Nephron progenitor cell (in vitro differentiated cells): ENCODE data around the gene PAK4.

Experiments used
- DNase-seq: peaks from one replicate; pipeline ENCODE4 v3.0.0; 2021
- H3K27ac Mint-ChIP-seq: 2 replicates; pipeline ENCODE4 v1.8.0; 2021; ENCODE audit warnings: mild to moderate bottlenecking, moderate library complexity, mixed read lengths
- H3K27me3 Mint-ChIP-seq: 2 replicates; pipeline ENCODE4 v1.8.0; 2021; ENCODE audit warnings: mild to moderate bottlenecking, low read depth, mixed read lengths; ENCODE audit not compliant: poor library complexity
- H3K36me3 Mint-ChIP-seq: 2 replicates; pipeline ENCODE4 v1.8.0; 2021; ENCODE audit warnings: low read depth, mixed read lengths
- H3K4me1 Mint-ChIP-seq: 2 replicates; pipeline ENCODE4 v1.8.0; 2021; ENCODE audit warnings: mixed read lengths
- H3K4me3 Mint-ChIP-seq: 2 replicates; pipeline ENCODE4 v1.8.0; 2021; ENCODE audit warnings: mild to moderate bottlenecking, moderate library complexity, mixed read lengths
- H3K9me3 Mint-ChIP-seq: 2 replicates; pipeline ENCODE4 v1.8.0; 2021; ENCODE audit warnings: mild to moderate bottlenecking, moderate library complexity, mixed read lengths
- TF ChIP-seq, protein P1 (sequence below): fragments of 200-600 bp; sonication (generic); IDR thresholded peaks from 2 replicates; pipeline ENCODE4 v1.5.0; 2021; ENCODE audit warnings: antibody characterized with exemption

Gene PAK4

DNA sequence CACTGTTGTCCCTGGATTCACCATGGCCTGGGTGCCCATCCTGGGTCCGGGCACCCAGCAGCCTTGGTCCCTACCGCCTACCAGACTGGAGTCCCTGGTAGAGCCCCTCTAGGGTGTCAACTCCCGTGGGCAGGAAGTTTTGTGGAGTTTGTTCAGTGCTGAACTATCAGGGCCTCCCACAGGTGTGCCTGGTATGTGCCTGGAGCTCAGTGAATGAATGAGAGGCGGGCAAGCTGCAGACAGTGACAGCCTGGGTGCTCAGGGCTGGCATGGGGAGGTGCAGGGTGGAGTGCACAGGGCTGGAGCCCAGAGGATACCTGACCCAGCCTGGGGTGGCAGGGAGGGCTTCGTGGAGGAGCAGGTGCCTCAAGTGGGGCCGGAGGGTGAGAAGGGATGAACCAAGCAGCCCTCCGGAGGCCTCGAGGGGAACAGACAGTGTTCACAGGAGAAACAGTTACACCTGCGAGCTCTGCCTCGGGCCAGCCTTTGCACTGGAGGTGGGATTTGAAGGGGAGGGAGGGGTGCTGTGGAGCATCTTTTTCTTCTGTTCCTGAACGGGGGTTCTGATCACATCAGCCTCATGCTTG, 29.6 kb downstream of the PAK4 start:
- no peak for DNase-seq
- Mint-ChIP-seq H3K36me3 (peaks cover 9% of the 10 kb centered on the region), H3K27me3 (no peaks in the 10 kb centered on the region), H3K4me3 (no peak overlapping the region), H3K9me3 (peaks cover 4% of the 10 kb centered on the region), H3K27ac (no peak overlapping the region), H3K4me1 (peaks cover 48% of the 10 kb centered on the region)
- TF ChIP-seq, protein P1, sequence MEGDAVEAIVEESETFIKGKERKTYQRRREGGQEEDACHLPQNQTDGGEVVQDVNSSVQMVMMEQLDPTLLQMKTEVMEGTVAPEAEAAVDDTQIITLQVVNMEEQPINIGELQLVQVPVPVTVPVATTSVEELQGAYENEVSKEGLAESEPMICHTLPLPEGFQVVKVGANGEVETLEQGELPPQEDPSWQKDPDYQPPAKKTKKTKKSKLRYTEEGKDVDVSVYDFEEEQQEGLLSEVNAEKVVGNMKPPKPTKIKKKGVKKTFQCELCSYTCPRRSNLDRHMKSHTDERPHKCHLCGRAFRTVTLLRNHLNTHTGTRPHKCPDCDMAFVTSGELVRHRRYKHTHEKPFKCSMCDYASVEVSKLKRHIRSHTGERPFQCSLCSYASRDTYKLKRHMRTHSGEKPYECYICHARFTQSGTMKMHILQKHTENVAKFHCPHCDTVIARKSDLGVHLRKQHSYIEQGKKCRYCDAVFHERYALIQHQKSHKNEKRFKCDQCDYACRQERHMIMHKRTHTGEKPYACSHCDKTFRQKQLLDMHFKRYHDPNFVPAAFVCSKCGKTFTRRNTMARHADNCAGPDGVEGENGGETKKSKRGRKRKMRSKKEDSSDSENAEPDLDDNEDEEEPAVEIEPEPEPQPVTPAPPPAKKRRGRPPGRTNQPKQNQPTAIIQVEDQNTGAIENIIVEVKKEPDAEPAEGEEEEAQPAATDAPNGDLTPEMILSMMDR, result no peak

DNA sequence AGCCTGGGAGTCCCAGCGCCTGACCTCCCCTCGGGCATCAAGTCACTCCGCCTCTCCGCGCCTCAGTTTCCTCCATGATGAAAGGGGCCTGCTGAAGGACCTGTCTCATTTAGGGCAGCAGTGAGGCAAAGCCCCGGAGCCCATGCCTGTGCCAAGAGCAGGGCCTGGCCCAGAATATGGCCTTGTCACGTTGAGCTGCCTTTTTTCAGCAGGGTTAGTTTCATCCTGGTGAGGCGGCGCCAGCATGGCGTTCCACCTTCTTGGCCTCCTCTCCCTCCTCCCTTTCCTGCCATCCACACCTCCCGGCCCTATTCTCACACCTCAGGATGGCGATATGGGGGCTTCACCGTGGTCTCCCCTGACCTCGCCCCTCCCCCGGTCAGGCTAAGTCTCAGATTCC, 30.2 kb downstream of the PAK4 start:
- Mint-ChIP-seq H3K27me3 (no peaks in the 10 kb centered on the region), H3K27ac (peak overlapping the region; percentile 78), H3K36me3 (peaks cover 8% of the 10 kb centered on the region), H3K9me3 (peaks cover 4% of the 10 kb centered on the region), H3K4me1 (peaks cover 52% of the 10 kb centered on the region), H3K4me3 (no peak overlapping the region)
- TF ChIP-seq, protein P1, result no peak
- DNase-seq, result no peak

DNA sequence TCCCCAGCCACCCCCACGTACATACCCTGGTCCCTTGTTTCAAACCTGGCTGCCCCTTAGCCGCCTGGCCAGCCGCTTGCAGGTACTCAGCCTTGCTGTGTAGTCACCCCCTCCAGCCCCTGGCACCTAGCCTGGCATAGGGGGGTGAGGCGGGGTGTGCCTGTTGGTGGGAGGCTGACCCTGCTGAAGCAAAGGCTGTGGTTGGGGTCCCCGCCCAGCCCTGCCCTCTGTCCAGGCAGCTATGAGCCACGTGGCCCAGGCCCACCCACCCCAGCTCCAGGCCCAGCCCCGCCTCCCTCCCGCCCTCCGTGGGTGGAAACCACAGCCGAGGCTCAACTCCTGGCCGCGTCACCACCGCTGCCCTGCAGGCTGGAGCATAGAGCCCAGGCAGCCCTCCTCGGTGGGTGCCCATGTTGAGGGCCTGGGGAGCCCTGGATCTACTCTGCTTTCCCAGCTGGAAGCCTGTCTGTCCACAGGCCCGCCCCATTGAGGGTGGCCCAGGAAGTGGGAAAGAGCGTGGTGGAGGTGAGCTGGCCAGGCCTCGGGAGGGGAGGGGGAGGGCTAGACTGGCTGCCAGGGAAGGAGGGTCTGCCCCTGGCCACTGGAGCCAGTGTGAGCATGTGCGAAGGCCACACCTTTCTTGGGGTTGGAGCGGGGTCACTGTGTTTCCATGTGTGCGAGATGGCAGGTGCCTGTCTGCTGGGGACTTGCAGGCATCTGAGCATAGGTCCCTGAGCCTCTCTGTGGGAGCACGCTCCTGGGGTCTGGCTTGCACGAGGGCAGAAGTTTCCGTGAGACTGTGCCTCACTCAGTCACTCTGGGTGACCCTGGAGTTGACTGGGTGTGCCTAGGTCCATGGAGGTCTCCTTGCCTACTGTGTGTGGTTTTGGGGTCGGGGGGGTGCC, 31.0 kb downstream of the PAK4 start:
- H3K9me3 Mint-ChIP-seq, result peaks cover 4% of the 10 kb centered on the region
- peaks cover 8% of the 10 kb centered on the region for H3K36me3 Mint-ChIP-seq
- peaks cover 52% of the 10 kb centered on the region for H3K4me1 Mint-ChIP-seq
- H3K27me3 Mint-ChIP-seq, result no peaks in the 10 kb centered on the region
- DNase-seq, result no peak
- peak overlapping the region; percentile 72 for H3K27ac Mint-ChIP-seq
- TF ChIP-seq, protein P1, result no peak
- no peak overlapping the region for H3K4me3 Mint-ChIP-seq

DNA sequence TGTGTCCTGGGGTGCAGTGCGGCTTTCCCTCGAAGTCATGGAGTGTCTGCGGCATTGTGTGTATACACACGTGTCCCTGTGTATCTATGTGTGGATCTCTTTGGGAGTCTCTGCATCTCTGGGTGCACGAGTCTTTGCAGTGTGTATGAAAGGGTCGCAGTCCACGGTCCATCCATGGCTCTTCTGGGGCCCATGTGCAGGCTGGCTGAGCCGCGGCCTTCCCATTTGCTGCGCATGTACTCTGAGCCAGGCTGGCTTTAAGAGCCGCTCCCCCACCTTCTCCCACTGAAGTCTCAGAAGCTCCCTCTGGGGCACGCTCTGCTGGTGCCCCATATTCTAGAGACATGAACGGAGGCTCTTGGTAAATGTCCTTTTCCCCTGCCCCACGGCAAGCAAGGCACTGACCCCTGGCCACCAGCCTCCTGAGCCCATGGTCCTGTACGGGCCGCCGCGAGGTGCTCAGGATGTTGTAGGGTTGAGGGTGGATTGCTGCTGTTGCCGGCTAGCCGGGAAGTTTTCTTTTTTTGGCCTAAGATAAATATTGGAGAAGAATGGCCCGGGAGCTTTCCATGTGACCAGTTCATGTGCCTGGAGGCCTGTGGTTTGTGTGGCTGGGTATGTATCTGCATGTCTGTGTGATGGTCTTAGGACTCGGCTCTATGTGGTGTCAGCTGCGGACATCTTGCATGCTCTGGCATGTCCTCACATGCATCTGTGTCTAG, 31.9 kb downstream of the PAK4 start:
- TF ChIP-seq, protein P1, result no peak
- no peak for DNase-seq
- Mint-ChIP-seq H3K27me3 (no peaks in the 10 kb centered on the region), H3K27ac (peak overlapping the region; percentile 72), H3K4me1 (peaks cover 53% of the 10 kb centered on the region), H3K9me3 (peaks cover 4% of the 10 kb centered on the region), H3K4me3 (no peak overlapping the region), H3K36me3 (peaks cover 8% of the 10 kb centered on the region)

DNA sequence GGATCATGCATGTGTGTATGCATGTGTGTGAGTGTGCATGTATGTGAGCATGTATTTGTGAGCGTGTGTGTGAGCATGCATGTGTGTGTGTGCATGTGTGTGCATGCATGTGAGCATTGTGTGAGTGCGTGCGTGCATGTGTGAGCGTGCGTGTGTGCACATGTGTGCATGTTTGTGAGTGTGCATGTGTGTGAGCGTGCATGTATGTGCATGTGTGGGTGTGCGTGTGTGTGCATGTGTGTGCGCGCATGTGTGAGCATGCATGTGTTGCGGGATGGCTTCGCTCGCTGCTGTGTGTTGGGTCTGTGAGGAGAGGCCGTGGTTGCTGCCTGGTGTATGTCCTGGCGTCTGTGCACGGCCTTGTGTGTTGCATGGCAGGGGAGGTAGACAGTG, 32.4 kb downstream of the PAK4 start:
- Mint-ChIP-seq H3K27me3 (no peaks in the 10 kb centered on the region), H3K9me3 (peaks cover 4% of the 10 kb centered on the region)

More for the DNA sequence above, 32.4 kb downstream of the PAK4 start:
- Mint-ChIP-seq H3K27ac (peak overlapping the region; percentile 21), H3K4me3 (no peak overlapping the region), H3K4me1 (peaks cover 59% of the 10 kb centered on the region), H3K36me3 (peaks cover 8% of the 10 kb centered on the region)
- TF ChIP-seq, protein P1, result no peak
- no peak for DNase-seq
